GM23338 (cell line): ENCODE results near the gene ITPR2. TPM values are rescaled to one million over a fixed set of nuclear protein-coding genes. Genes with fewer than 3 reads are reported as not detected.

Experiments
- ATAC-seq: fragments of 200-7000 bp; cut with Tn5 transposase; 3 replicates; pipeline ENCODE4 v1.9.1; 2020
- DNase-seq: peaks from one replicate; pipeline ENCODE4 v3.0.0-alpha.2; 2015; ENCODE audit warnings: low spot score
- H2AFZ ChIP-seq: fragments of 200-600 bp; sonication (generic); 2 replicates; pipeline ENCODE4 v1.8.0; 2016; ENCODE audit warnings: antibody characterized with exemption, mild to moderate bottlenecking, moderate library complexity
- H3F3A ChIP-seq: fragments of 200-600 bp; sonication (generic); replicated peaks from 2 replicates; pipeline ENCODE4 v1.8.0; 2017; ENCODE audit warnings: antibody characterized with exemption, mixed run types, low read depth
- H3K27ac ChIP-seq: fragments of 200-600 bp; sonication (generic); 2 replicates; pipeline ENCODE4 v1.6.1; 2016; ENCODE audit warnings: low read depth
- H3K27me3 ChIP-seq: fragments of 200-600 bp; sonication (generic); 2 replicates; pipeline ENCODE4 v1.8.0; 2016; ENCODE audit warnings: mild to moderate bottlenecking, mixed run types, moderate library complexity; ENCODE audit not compliant: insufficient read depth
- H3K36me3 ChIP-seq: fragments of 200-600 bp; sonication (generic); 2 replicates; pipeline ENCODE4 v1.8.0; 2016; ENCODE audit warnings: mild to moderate bottlenecking; ENCODE audit not compliant: insufficient read depth
- H3K4me1 ChIP-seq: fragments of 200-600 bp; sonication (generic); 2 replicates; pipeline ENCODE4 v1.8.0; 2016; ENCODE audit warnings: mild to moderate bottlenecking, moderate library complexity; ENCODE audit not compliant: insufficient read depth
- H3K4me2 ChIP-seq: fragments of 200-600 bp; sonication (generic); 2 replicates; pipeline ENCODE4 v1.7.1; 2017; ENCODE audit warnings: mixed run types
- H3K4me3 ChIP-seq: fragments of 200-600 bp; sonication (generic); 2 replicates; pipeline ENCODE4 v1.6.1; 2016; ENCODE audit warnings: mixed run types
- H3K79me2 ChIP-seq: fragments of 200-600 bp; sonication (generic); replicated peaks from 2 replicates; pipeline ENCODE4 v1.8.0; 2017; ENCODE audit warnings: mild to moderate bottlenecking; ENCODE audit not compliant: insufficient read depth
- H3K9me2 ChIP-seq: fragments of 200-600 bp; sonication (generic); 2 replicates; pipeline ENCODE4 v1.8.0; 2017; ENCODE audit not compliant: insufficient read depth
- H4K20me1 ChIP-seq: fragments of 200-600 bp; sonication (generic); replicated peaks from 2 replicates; pipeline ENCODE4 v1.8.0; 2017; ENCODE audit warnings: mild to moderate bottlenecking; ENCODE audit not compliant: insufficient read depth
- H3K27ac Mint-ChIP-seq: 2 replicates; pipeline ENCODE4 v1.8.0; 2020; ENCODE audit warnings: inconsistent platforms, mild to moderate bottlenecking, moderate library complexity, mixed read lengths
- H3K27me3 Mint-ChIP-seq: 3 replicates; pipeline ENCODE4 v1.8.0; 2022; ENCODE audit warnings: low read depth, mild to moderate bottlenecking, moderate library complexity, mixed read lengths, inconsistent platforms; ENCODE audit not compliant: insufficient read depth, poor library complexity
- H3K36me3 Mint-ChIP-seq: 3 replicates; pipeline ENCODE4 v1.8.0; 2021; ENCODE audit warnings: low read depth, mild to moderate bottlenecking, inconsistent platforms, moderate library complexity, mixed read lengths
- H3K4me1 Mint-ChIP-seq: 3 replicates; pipeline ENCODE4 v1.8.0; 2020; ENCODE audit warnings: mild to moderate bottlenecking, inconsistent platforms, mixed read lengths
- H3K4me3 Mint-ChIP-seq: 3 replicates; pipeline ENCODE4 v1.8.0; 2021; ENCODE audit warnings: moderate library complexity, mild to moderate bottlenecking, inconsistent platforms, mixed read lengths
- H3K9me3 Mint-ChIP-seq: 3 replicates; pipeline ENCODE4 v1.8.0; 2020; ENCODE audit warnings: moderate library complexity, mild to moderate bottlenecking, inconsistent platforms, mixed read lengths
- EZH2 ChIP-seq: fragments of 200-600 bp; sonication (generic); IDR thresholded peaks from one replicate; pipeline ENCODE4 v1.8.0; 2017; ENCODE audit warnings: antibody characterized with exemption, mild to moderate bottlenecking, low read depth; ENCODE audit not compliant: unreplicated experiment
- EZH2phosphoT487 ChIP-seq: fragments of 200-600 bp; sonication (generic); IDR thresholded peaks from one replicate; pipeline ENCODE4 v1.8.1; 2018; ENCODE audit warnings: antibody characterized with exemption; ENCODE audit not compliant: unreplicated experiment
- POLR2AphosphoS5 ChIP-seq: IDR thresholded peaks from 2 replicates; pipeline ENCODE4 v1.6.1; 2016; ENCODE audit warnings: antibody characterized with exemption, low read depth
- REST ChIP-seq: IDR thresholded peaks from one replicate; pipeline ENCODE4 v1.6.1; 2018; ENCODE audit warnings: antibody characterized with exemption; ENCODE audit not compliant: unreplicated experiment
- STAT1 ChIP-seq: IDR thresholded peaks from one replicate; pipeline ENCODE4 v1.6.1; 2016; ENCODE audit warnings: antibody characterized with exemption; ENCODE audit not compliant: unreplicated experiment
- ZNF114 ChIP-seq: fragments of 250-450 bp; sonication (Bioruptor Pico); IDR thresholded peaks from 2 replicates; pipeline ENCODE4 v1.5.0; 2020; ENCODE audit warnings: mild to moderate bottlenecking, moderate library complexity
- ZNF331 ChIP-seq: fragments of 250-450 bp; sonication (Bioruptor Pico); IDR thresholded peaks from 2 replicates; pipeline ENCODE4 v1.5.0; 2020; ENCODE audit warnings: low read depth, mild to moderate bottlenecking, moderate library complexity
- ZNF462 ChIP-seq: fragments of 250-450 bp; sonication (Bioruptor Pico); IDR thresholded peaks from 2 replicates; pipeline ENCODE4 v1.5.0; 2020; ENCODE audit warnings: mild to moderate bottlenecking, moderate library complexity
- polyA plus RNA-seq: library from polyadenylated mRNA; unstranded; fragments of >200 nt; fragmentation: Nextera tagmentation; extraction: Ambion mirVana; gene quantifications from 2 replicates; pipeline ENCODE4 v1.2.1, GENCODE V29; 2016
- total RNA-seq: library from RNA; depleted of rRNA; stranded (reverse); fragments of >200 nt; shearing (Covaris generic); gene quantifications from 2 replicates; pipeline ENCODE4 v1.2.3, GENCODE V29; 2014

Gene ITPR2
- total and polyA plus RNA-seq, 2 experiments from 2014 or later: 44.5 to 65.2 TPM

GRCh38 chr12:26768611-26769603, 64.1 kb downstream of the ITPR2 start:
- Histone ChIP-seq H3K4me2 (0 out of 2 replicates have a peak overlapping the region, but pooled peaks have one; percentile 28), H3K27ac (no peak overlapping the region), H2AFZ (no peak overlapping the region), H3K27me3 (no peaks in the 10 kb centered on the region), H3K36me3 (no peaks in the 10 kb centered on the region), H3K4me3 (no peak overlapping the region), H3F3A (no peaks in the 10 kb centered on the region), H3K79me2 (peaks cover 19% of the 10 kb centered on the region), H3K9me2 (0 out of 2 replicates have a peak, but pooled peaks cover 9% of the 10 kb centered on the region), H3K4me1 (peaks cover 21% of the 10 kb centered on the region; the same call in 1 of the 2 replicates), H4K20me1 (peaks cover 6% of the 10 kb centered on the region; the same call in 1 of the 2 replicates)
- Mint-ChIP-seq H3K36me3 (peaks cover 3% of the 10 kb centered on the region; the same call in 1 of the 3 replicates), H3K9me3 (no peaks in the 10 kb centered on the region), H3K27me3 (peaks cover 1% of the 10 kb centered on the region), H3K4me3 (no peak overlapping the region), H3K27ac (peak overlapping the region; percentile 44; the same call in 1 of the 2 replicates), H3K4me1 (peaks cover 20% of the 10 kb centered on the region; the same call in 2 of the 3 replicates)
- DNase-seq: no peak
- ATAC-seq: no peak
- TF ChIP-seq EZH2 (no peak), ZNF114 (CRISPR knock-in tag) (no peak), POLR2AphosphoS5 (no peak), REST (no peak), ZNF331 (CRISPR knock-in tag) (no peak), ZNF462 (CRISPR knock-in tag) (no peak), EZH2phosphoT487 (no peak), STAT1 (no peak)
